ES-I3 (cell line): ENCODE results near the gene LRMDA.
"Not testable (repeated sequence)": the region's sequence is repeated elsewhere in the genome, so short reads cannot be mapped to it uniquely, and the experiment has no call there.

ENCODE experiments used
- H3K36me3 ChIP-seq: 2 replicates; pipeline ENCODE4 v1.6.1; 2013; ENCODE audit warnings: mild to moderate bottlenecking, low read length, control low read depth, moderate library complexity; ENCODE audit not compliant: insufficient read depth
- H3K4me1 ChIP-seq: 2 replicates; pipeline ENCODE4 v1.6.1; 2013; ENCODE audit warnings: mild to moderate bottlenecking, control low read depth, low read length; ENCODE audit not compliant: insufficient read depth
- H3K9ac ChIP-seq: 2 replicates; pipeline ENCODE4 v1.6.1; 2013; ENCODE audit warnings: low read depth, mild to moderate bottlenecking, low read length, moderate library complexity
- H3K9me3 ChIP-seq: 2 replicates; pipeline ENCODE4 v1.6.1; 2013; ENCODE audit warnings: mild to moderate bottlenecking, low read length, moderate library complexity; ENCODE audit not compliant: control insufficient read depth, insufficient read depth

Gene LRMDA

GRCh38 chr10:76051007-76051936 lies 619.8 kb downstream of the LRMDA start:
- Histone ChIP-seq H3K9ac (no peak overlapping the region), H3K9me3 (no peaks in the 10 kb centered on the region; the same call in 1 of the 2 replicates), H3K36me3 (no peaks in the 10 kb centered on the region), H3K4me1 (no peaks in the 10 kb centered on the region)

- no peaks in the 10 kb centered on the region for H3K4me1 ChIP-seq
Observed at GRCh38 chr10:76052682-76053503, 621.5 kb downstream of the LRMDA start.

GRCh38 chr10:76055466-76055865 lies 624.0 kb downstream of the LRMDA start:
- Histone ChIP-seq H3K9me3 (peaks cover 12% of the 10 kb centered on the region; the same call in 1 of the 2 replicates), H3K9ac (no peak overlapping the region), H3K4me1 (no peaks in the 10 kb centered on the region), H3K36me3 (no peaks in the 10 kb centered on the region)

More at GRCh38 chr10:76052682-76053503, 621.5 kb downstream of the LRMDA start:
- Histone ChIP-seq H3K9me3 (peaks cover 9% of the 10 kb centered on the region; the same call in 1 of the 2 replicates), H3K36me3 (no peaks in the 10 kb centered on the region), H3K9ac (no peak overlapping the region)

- Histone ChIP-seq H3K9me3 (peaks cover 12% of the 10 kb centered on the region; the same call in 1 of the 2 replicates), H3K36me3 (no peaks in the 10 kb centered on the region), H3K9ac (no peak overlapping the region), H3K4me1 (no peaks in the 10 kb centered on the region)
Observed at GRCh38 chr10:76055963-76056362, 624.5 kb downstream of the LRMDA start.

GRCh38 chr10:76060993-76061392 lies 629.6 kb downstream of the LRMDA start:
- H3K4me1 ChIP-seq, H3K9ac ChIP-seq, H3K36me3 ChIP-seq: not testable (repeated sequence)
- H3K9me3 ChIP-seq: peaks cover 12% of the 10 kb centered on the region; the same call in 1 of the 2 replicates

- H3K36me3 ChIP-seq: no peaks in the 10 kb centered on the region
- peaks cover 5% of the 10 kb centered on the region; the same call in 1 of the 2 replicates for H3K9me3 ChIP-seq
- H3K4me1 ChIP-seq: no peaks in the 10 kb centered on the region
- H3K9ac ChIP-seq: no peak overlapping the region
Observed at GRCh38 chr10:76066457-76066856, 635.0 kb downstream of the LRMDA start.

GRCh38 chr10:76067447-76067846 lies 636.0 kb downstream of the LRMDA start:
- Histone ChIP-seq H3K4me1 (no peaks in the 10 kb centered on the region), H3K9me3 (peaks cover 5% of the 10 kb centered on the region; the same call in 1 of the 2 replicates), H3K9ac (no peak overlapping the region), H3K36me3 (no peaks in the 10 kb centered on the region)

- no peaks in the 10 kb centered on the region for H3K4me1 ChIP-seq
- peaks cover 5% of the 10 kb centered on the region; the same call in 1 of the 2 replicates for H3K9me3 ChIP-seq
- H3K36me3 ChIP-seq: no peaks in the 10 kb centered on the region
- H3K9ac ChIP-seq: no peak overlapping the region
Observed at GRCh38 chr10:76068856-76069255, 637.4 kb downstream of the LRMDA start.

- peaks cover 5% of the 10 kb centered on the region; the same call in 1 of the 2 replicates for H3K9me3 ChIP-seq
- no peaks in the 10 kb centered on the region for H3K4me1 ChIP-seq
- H3K9ac ChIP-seq: no peak overlapping the region
- no peaks in the 10 kb centered on the region for H3K36me3 ChIP-seq
Observed at GRCh38 chr10:76070916-76071315, 639.5 kb downstream of the LRMDA start.

- Histone ChIP-seq H3K36me3 (no peaks in the 10 kb centered on the region), H3K9ac (no peak overlapping the region), H3K4me1 (no peaks in the 10 kb centered on the region), H3K9me3 (peaks cover 5% of the 10 kb centered on the region; the same call in 1 of the 2 replicates)
Observed at GRCh38 chr10:76071653-76072365, 640.4 kb downstream of the LRMDA start.

- Histone ChIP-seq H3K4me1 (no peaks in the 10 kb centered on the region), H3K36me3 (no peaks in the 10 kb centered on the region), H3K9ac (no peak overlapping the region), H3K9me3 (peaks cover 5% of the 10 kb centered on the region; the same call in 1 of the 2 replicates)
Observed at GRCh38 chr10:76072384-76072783, 641.0 kb downstream of the LRMDA start.

- H3K36me3 ChIP-seq: no peaks in the 10 kb centered on the region
- no peaks in the 10 kb centered on the region for H3K4me1 ChIP-seq
- no peaks in the 10 kb centered on the region for H3K9me3 ChIP-seq
- no peak overlapping the region for H3K9ac ChIP-seq
Observed at GRCh38 chr10:76073524-76073923, 642.1 kb downstream of the LRMDA start.

GRCh38 chr10:76074659-76075058 lies 643.2 kb downstream of the LRMDA start:
- H3K9me3 ChIP-seq: no peaks in the 10 kb centered on the region
- H3K9ac ChIP-seq: no peak overlapping the region
- no peaks in the 10 kb centered on the region for H3K4me1 ChIP-seq
- H3K36me3 ChIP-seq: no peaks in the 10 kb centered on the region

GRCh38 chr10:76080451-76080850 lies 649.0 kb downstream of the LRMDA start:
- H3K36me3 ChIP-seq: no peaks in the 10 kb centered on the region
- H3K4me1 ChIP-seq: peaks cover 25% of the 10 kb centered on the region
- H3K9ac ChIP-seq: no peak overlapping the region
- H3K9me3 ChIP-seq: no peaks in the 10 kb centered on the region
